ENCODE measurements around the gene AFP. TPM values are rescaled to one million over a fixed set of nuclear protein-coding genes. Genes with fewer than 3 reads are reported as not detected.

AFP gene
- total and polyA plus RNA-seq, 2 of the 8 experiments (the other 6 are each of a cell fraction or from before 2014, with no cell fraction given), result 6.1 to 10.4 TPM

GRCh38 chr4:73407227-73407673 is 28.8 kb upstream of the AFP start:
- no peak overlapping the region for H2BK12ac ChIP-seq (ENCODE audit: low read depth, low read length)
- no peak overlapping the region for H2BK15ac ChIP-seq (ENCODE audit: low read length)
- no peak overlapping the region for H3K27ac ChIP-seq (ENCODE audit: low read depth, low read length)
- no peak overlapping the region for H3K18ac ChIP-seq (ENCODE audit: extremely low read depth, low read length)
- no peak overlapping the region for H3K56ac ChIP-seq (replicated peaks; ENCODE audit: insufficient read length, low read depth, low read length)
- H4K5ac ChIP-seq (ENCODE audit: insufficient read length, low read depth, low read length), result no peak overlapping the region
- no peaks in the 10 kb centered on the region for H3K9me3 ChIP-seq (ENCODE audit: insufficient read depth in 2 of 2, low read depth in 1 of 2, low read length in 1 of 2)
- no peak overlapping the region for H3K14ac ChIP-seq (ENCODE audit: insufficient read length)
- H3K9ac ChIP-seq (replicated peaks in 1 of 4; ENCODE audit: extremely low read depth in 1 of 4, low read depth in 3 of 4, low read length in 3 of 4), result no peak overlapping the region
- CTCF ChIA-PET (ENCODE audit: partially characterized antibody), result interaction anchor here (2.4 kb wide), 1 partner anchor 27 kb away, joined by 6 read pairs; no protein-coding TSS in a partner anchor
- no peaks in the 10 kb centered on the region for H3K79me2 ChIP-seq (ENCODE audit: control insufficient read depth in 1 of 2, insufficient read depth in 2 of 2, low read length in 2 of 2)
- no peak for DNase-seq (ENCODE audit: low read depth in 1 of 2, low spot score in 2 of 2)
- H3K4ac ChIP-seq (replicated peaks; ENCODE audit: insufficient read length, low read depth, low read length), result no peak overlapping the region
- no peak overlapping the region for H4K91ac ChIP-seq (replicated peaks; ENCODE audit: insufficient read length, low read length)
- H2BK120ac ChIP-seq (replicated peaks; ENCODE audit: low read depth, low read length), result no peak overlapping the region
- H4K20me1 ChIP-seq (replicated peaks in 1 of 2; ENCODE audit: control insufficient read depth in 1 of 2, insufficient read depth in 2 of 2, low read length in 2 of 2), result no peaks in the 10 kb centered on the region
- 81% methylated on average over 2 of the region's 2 CpGs; no CpG with 5 or more reads in 1 of the 2 experiments for WGBS, 2 experiments (ENCODE audit: extremely low coverage in 1 of 2, insufficient coverage in 1 of 2, insufficient read length in 1 of 2, insufficient replicate concordance in 2 of 2, low coverage in 1 of 2, low lambda C conversion rate in 2 of 2, missing lambda C conversion rate in 1 of 2)
- H3K4me2 ChIP-seq (ENCODE audit: insufficient read depth in 1 of 2, low read depth in 2 of 2, low read length in 2 of 2), result no peak overlapping the region
- no peaks in the 10 kb centered on the region for H3K36me3 ChIP-seq (ENCODE audit: control insufficient read depth in 2 of 4, insufficient read depth in 4 of 4, low read length in 3 of 4)
- POLR2A ChIA-PET (ENCODE audit: partially characterized antibody), result no interaction called here
- no peak overlapping the region for H2BK5ac ChIP-seq (ENCODE audit: low read depth, low read length)
- no peaks in the 10 kb centered on the region for H3K23me2 ChIP-seq (ENCODE audit: low read depth, low read length)
- no peak overlapping the region for H2AFZ ChIP-seq (ENCODE audit: low read length)
- no peak overlapping the region for H3K4me3 ChIP-seq (ENCODE audit: extremely low read depth in 1 of 4, insufficient read depth in 2 of 4, low read depth in 3 of 4, low read length in 4 of 4)
- no peak overlapping the region for H4K8ac ChIP-seq (ENCODE audit: extremely low read depth, insufficient read depth, low read length)
- no peak overlapping the region for H2BK20ac ChIP-seq (ENCODE audit: low read length)
- H3K23ac ChIP-seq (ENCODE audit: insufficient read length), result no peak overlapping the region
- no peaks in the 10 kb centered on the region for H3K27me3 ChIP-seq (replicated peaks in 1 of 4; ENCODE audit: control insufficient read depth in 3 of 4, extremely low read depth in 1 of 4, insufficient read depth in 3 of 4, low read length in 3 of 4)
- FAIRE-seq, result no peak
- no peaks in the 10 kb centered on the region for H3K79me1 ChIP-seq (ENCODE audit: low read depth, low read length)
- peaks cover 0 to 4% (median 1%) of the 10 kb centered on the region in 4 experiments; a peak in 2 of 7 replicates for H3K4me1 ChIP-seq (replicated peaks in 1 of 4; ENCODE audit: control insufficient read depth in 3 of 4, insufficient read depth in 4 of 4, low read length in 3 of 4)
- no peak overlapping the region for H2AK5ac ChIP-seq (ENCODE audit: low read depth, low read length)
- TF ChIP-seq SIX5 (IDR thresholded peaks at IDR 0.05; ENCODE audit: low read depth, low read length) (no peak), SP4 (IDR thresholded peaks at IDR 0.05; ENCODE audit: low read length) (no peak), FOSL1 (IDR thresholded peaks at IDR 0.05; ENCODE audit: insufficient read depth, low read depth, low read length) (no peak), CREB1 (IDR thresholded peaks at IDR 0.05) (no peak), EP300 (IDR thresholded peaks at IDR 0.05; ENCODE audit: borderline replicate concordance in 1 of 2, low read depth in 2 of 2, low read length in 2 of 2) (no peak), GABPA (IDR thresholded peaks at IDR 0.05; ENCODE audit: borderline replicate concordance, insufficient read depth, low read length) (no peak), TAF1 (IDR thresholded peaks at IDR 0.05; ENCODE audit: low read depth, low read length) (no peak), SP1 (IDR thresholded peaks at IDR 0.05; ENCODE audit: low read depth, low read length) (no peak), KDM4A (IDR thresholded peaks at IDR 0.05; ENCODE audit: low read depth, low read length, severe bottlenecking) (no peak), CBX8 (IDR thresholded peaks at IDR 0.05; ENCODE audit: borderline replicate concordance, low read depth, low read length) (no peak), EZH2 (IDR thresholded peaks at IDR 0.05; ENCODE audit: low read depth, low read length, severe bottlenecking) (no peak), RXRA (IDR thresholded peaks at IDR 0.05; ENCODE audit: insufficient read depth, low read depth, low read length) (no peak), POLR2AphosphoS5 (IDR thresholded peaks at IDR 0.05; ENCODE audit: low read depth, low read length) (no peak), SIRT6 (IDR thresholded peaks at IDR 0.05; ENCODE audit: low read length) (no peak), EGR1 (IDR thresholded peaks at IDR 0.05; ENCODE audit: borderline replicate concordance, low read depth, low read length) (no peak), NANOG (IDR thresholded peaks at IDR 0.05; ENCODE audit: insufficient read depth, low read depth, low read length, poor library complexity, severe bottlenecking) (no peak)
